Pancreas (tissue), 10 donors: Measurements from ENCODE around the gene INPP5A. TPM values are rescaled to one million over a fixed set of nuclear protein-coding genes. Genes with fewer than 3 reads are reported as not detected.

Experiments
- ATAC-seq, 4 donors: fragments of 200-7000 bp; cut with Tn5 transposase; one replicate each; pipeline versions ENCODE4 v1.8.0 to v1.9.1; 2020; ENCODE audit warnings: mild to moderate bottlenecking in 4 of 4, moderate library complexity in 4 of 4
- DNase-seq, 6 donors: peaks; one replicate each; pipeline ENCODE4 v3.0.0-alpha.2; 2020
- FAIRE-seq: peaks from 2 replicates; lab custom pipeline; 2012; peaks lifted over from hg19 to GRCh38; lab: Jason Lieb, UNC
- H3K27ac ChIP-seq, 4 donors: fragments of 200-600 bp; sonication (generic); 1 replicate in 3 of 4; 2 replicates in 1 of 4; pipeline versions ENCODE4 v1.5.0 to v1.8.0; 2020
- H3K27me3 ChIP-seq, 4 donors: fragments of 200-600 bp; one replicate each; pipeline ENCODE4 v1.8.0; 2021
- H3K36me3 ChIP-seq, 3 donors: fragments of 200-600 bp; sonication (generic) in 1 of 3; one replicate each; pipeline versions ENCODE4 v1.5.0 to v1.8.0; 2020 to 2021
- H3K4me1 ChIP-seq, 3 donors: fragments of 200-600 bp; one replicate each; pipeline ENCODE4 v1.8.0; 2021
- H3K4me3 ChIP-seq, 4 donors: fragments of 200-600 bp; sonication (generic) in 2 of 4; one replicate each; pipeline versions ENCODE4 v1.5.0 to v1.8.0; 2020 to 2021
- H3K9me3 ChIP-seq, 4 donors: fragments of 200-600 bp; one replicate each; pipeline ENCODE4 v1.8.0; 2021
- WGBS, 2 donors: extraction: QIAGEN DNeasy Blood & Tissue Kit; methylation state at CpG; one replicate each; pipeline ENCODE4 v1.1.7; 2013; 5-methylcytosine and 5-hydroxymethylcytosine counted together
- intact Hi-C, 3 donors: fragments of 100-400 bp; cut with DNase I; formaldehyde crosslinking; loops; one replicate each; pipeline versions ENCODE4 v1.11.1 to v1.14.2; 2022
- polyA plus RNA-seq, 2 donors: library from polyadenylated mRNA; stranded (reverse); fragments of 200-250 nt; gene quantifications; one replicate each; pipeline ENCODE4 v1.2.3, GENCODE V29; 2013
- total RNA-seq, 6 donors: library from RNA; stranded (reverse); fragmentation: NEBNext Ultra II Directional in 4 of 6; extraction: Animal tissue kit (Norgen Biotek cat#: 25700) in 4 of 6; gene quantifications; one replicate each; pipeline versions ENCODE4 v1.2.1 to v1.2.4, GENCODE V29; 2021 to 2023
- TF ChIP-seq, protein P1 (sequence below), 4 donors: fragments of 200-600 bp; sonication (generic) in 3 of 4; IDR thresholded peaks; one replicate each; pipeline versions ENCODE4 v1.5.0 to v1.8.0; 2021; ENCODE audit warnings: antibody characterized with exemption in 4 of 4
- donor health status: healthy with polysubstance abuse.
- donor health status: DM: no; HTN: no; CAD: no; lungs with moderate emphysema.
- donor health status: DM: no; HTN: no; CAD: no.
- donor health status: control.
- donor health status: control.
- donor health status: Bipolar disorder and iron deficiency.
- donor health status: DM: yes; HTN: yes; CAD: no.
- donor health status: DM: no; HTN: no; CAD: no.
- donor health status: DM: no; HTN: no; CAD: no.
- donor health status: DM: yes; HTN: yes; CAD: no.

INPP5A gene
- total and polyA plus RNA-seq, 8 donors = 5.9 to 15.6 (median 11.3) TPM

DNA sequence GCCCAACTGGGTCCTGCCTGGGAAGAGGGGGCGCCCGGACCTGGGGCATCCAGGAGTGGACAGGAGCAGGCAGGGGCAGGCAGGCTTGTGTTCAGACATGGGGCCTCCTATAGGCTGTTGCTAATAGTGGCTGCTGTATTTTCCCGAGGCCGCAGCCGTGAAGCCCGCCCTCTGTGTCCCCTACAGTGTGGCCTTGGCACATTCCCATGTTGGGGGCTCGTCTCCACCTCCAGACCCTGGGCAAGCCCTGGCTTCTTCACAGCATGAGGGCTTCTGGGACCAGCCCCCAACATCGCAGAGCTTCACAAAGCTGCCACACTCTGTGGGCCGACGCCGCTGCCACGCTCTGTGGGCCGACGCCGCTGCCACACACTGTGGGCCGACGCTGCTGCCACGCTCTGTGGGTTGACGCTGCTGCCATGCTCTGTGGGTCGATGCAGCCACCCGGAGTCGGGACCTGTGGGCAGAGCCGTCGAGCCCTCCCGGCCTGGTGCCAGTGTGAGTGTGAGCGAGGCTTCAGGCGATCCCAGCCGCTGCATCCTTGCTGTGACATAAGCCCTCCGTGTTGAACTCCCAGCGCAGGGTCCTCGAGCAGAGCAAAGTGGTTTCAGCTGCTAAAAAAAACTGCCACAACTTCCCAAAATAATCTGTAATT is 109.0 kb downstream of the INPP5A start:
- Histone ChIP-seq H3K36me3 (no peaks in the 10 kb centered on the region), H3K27me3 (no peaks in the 10 kb centered on the region), H3K27ac (no peak overlapping the region), H3K9me3 (no peaks in the 10 kb centered on the region), H3K4me3 (no peak overlapping the region), H3K4me1 (no peaks in the 10 kb centered on the region)
- TF ChIP-seq, protein P1, sequence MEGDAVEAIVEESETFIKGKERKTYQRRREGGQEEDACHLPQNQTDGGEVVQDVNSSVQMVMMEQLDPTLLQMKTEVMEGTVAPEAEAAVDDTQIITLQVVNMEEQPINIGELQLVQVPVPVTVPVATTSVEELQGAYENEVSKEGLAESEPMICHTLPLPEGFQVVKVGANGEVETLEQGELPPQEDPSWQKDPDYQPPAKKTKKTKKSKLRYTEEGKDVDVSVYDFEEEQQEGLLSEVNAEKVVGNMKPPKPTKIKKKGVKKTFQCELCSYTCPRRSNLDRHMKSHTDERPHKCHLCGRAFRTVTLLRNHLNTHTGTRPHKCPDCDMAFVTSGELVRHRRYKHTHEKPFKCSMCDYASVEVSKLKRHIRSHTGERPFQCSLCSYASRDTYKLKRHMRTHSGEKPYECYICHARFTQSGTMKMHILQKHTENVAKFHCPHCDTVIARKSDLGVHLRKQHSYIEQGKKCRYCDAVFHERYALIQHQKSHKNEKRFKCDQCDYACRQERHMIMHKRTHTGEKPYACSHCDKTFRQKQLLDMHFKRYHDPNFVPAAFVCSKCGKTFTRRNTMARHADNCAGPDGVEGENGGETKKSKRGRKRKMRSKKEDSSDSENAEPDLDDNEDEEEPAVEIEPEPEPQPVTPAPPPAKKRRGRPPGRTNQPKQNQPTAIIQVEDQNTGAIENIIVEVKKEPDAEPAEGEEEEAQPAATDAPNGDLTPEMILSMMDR (IDR thresholded peaks at IDR 0.05) = no peak
- 95 to 96% methylated on average over 31 of the region's 31 CpGs for WGBS, 2 donors
- intact Hi-C loops = loop anchor here in 2 of 3 donors (10.0 kb wide), 1 partner anchor 262 kb away; no protein-coding TSS in a partner anchor
- ATAC-seq = no peak
- no peak for FAIRE-seq
- peak in 1 of 6 donors; percentile 50 for DNase-seq

DNA sequence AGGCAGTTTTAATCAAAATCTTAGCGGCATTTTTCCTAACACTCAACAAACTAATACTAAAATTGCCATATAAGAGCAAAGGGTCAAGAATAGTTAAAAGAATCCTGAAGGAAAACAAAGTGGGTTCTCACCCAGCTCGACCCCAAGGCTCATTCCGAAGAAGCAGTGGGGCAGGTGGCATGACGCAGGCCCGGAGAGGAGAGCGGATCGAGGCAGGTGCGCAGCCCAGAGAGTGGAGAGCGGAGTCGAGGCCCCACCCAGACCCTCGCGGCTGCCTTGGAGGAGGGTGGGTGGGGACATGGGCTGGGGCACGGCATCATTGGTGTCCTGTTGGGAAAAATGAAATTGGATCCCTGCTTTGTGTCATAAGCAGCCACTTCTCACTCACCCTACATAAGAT is 109.8 kb downstream of the INPP5A start:
- no peak for ATAC-seq
- Histone ChIP-seq H3K36me3 (no peaks in the 10 kb centered on the region), H3K27ac (no peak overlapping the region), H3K4me1 (no peaks in the 10 kb centered on the region), H3K4me3 (no peak overlapping the region), H3K9me3 (no peaks in the 10 kb centered on the region), H3K27me3 (no peaks in the 10 kb centered on the region)
- intact Hi-C loops = loop anchor here in 2 of 3 donors (10.0 kb wide), 1 partner anchor 263 kb away; no protein-coding TSS in a partner anchor
- WGBS, 2 donors = 90 to 92% methylated on average over 13 of the region's 13 CpGs
- FAIRE-seq = no peak
- peak in 1 of 6 donors; percentile 28 for DNase-seq
- TF ChIP-seq, protein P1 (IDR thresholded peaks at IDR 0.05) = no peak

GRCh38 chr10:132648072-132648850 is 110.7 kb downstream of the INPP5A start:
- intact Hi-C loops = loop anchor here in 2 of 3 donors (10.0 kb wide), 1 partner anchor 263 kb away; no protein-coding TSS in a partner anchor
- FAIRE-seq = no peak
- Histone ChIP-seq H3K27ac (no peak overlapping the region), H3K9me3 (no peaks in the 10 kb centered on the region), H3K4me1 (no peaks in the 10 kb centered on the region), H3K4me3 (no peak overlapping the region), H3K36me3 (no peaks in the 10 kb centered on the region), H3K27me3 (no peaks in the 10 kb centered on the region)
- no peak for ATAC-seq
- 89 to 90% methylated on average over 26 of the region's 26 CpGs for WGBS, 2 donors
- TF ChIP-seq, protein P1 (IDR thresholded peaks at IDR 0.05) = no peak
- peak in 1 of 6 donors; percentile 35 for DNase-seq

DNA sequence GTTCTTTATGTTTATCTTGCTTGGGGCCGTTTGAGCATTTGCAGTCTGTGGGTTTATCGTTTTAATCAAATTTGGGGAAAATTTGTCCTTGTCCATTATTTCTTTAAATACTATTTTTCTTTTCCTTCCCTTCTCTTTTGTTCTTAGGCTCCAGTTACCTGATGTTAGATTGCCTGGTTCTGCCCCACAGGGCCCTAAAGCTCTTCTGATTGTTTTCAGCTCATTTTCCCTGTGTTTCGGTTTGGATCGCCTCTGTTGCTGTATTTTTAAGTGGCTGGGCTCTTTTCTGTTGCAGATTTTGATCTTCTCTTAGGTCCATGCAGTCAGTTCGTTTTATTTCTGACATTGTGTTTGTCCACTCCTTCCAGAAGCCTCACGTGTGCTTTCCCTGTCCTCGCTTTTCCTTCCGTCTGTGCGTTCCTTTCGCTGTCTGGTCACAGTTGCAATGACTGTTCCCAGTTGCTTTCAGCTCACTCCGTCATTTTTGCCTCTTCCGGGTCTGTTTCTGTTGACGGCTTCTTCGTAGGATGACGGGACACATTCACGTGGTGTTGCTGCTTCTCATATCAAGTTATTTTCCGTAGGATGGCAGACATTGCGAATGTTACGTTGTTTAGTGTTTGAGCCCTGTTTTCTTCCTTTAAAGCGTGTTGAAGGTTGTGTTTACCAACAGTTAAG is 111.4 kb downstream of the INPP5A start:
- ATAC-seq (no peak), FAIRE-seq (no peak), DNase-seq (no peak)
- TF ChIP-seq, protein P1 (IDR thresholded peaks at IDR 0.05) = no peak
- Histone ChIP-seq H3K27ac (no peak overlapping the region), H3K4me3 (no peak overlapping the region), H3K4me1 (no peaks in the 10 kb centered on the region), H3K36me3 (no peaks in the 10 kb centered on the region), H3K9me3 (no peaks in the 10 kb centered on the region), H3K27me3 (no peaks in the 10 kb centered on the region)
- 91% methylated on average over 20 of the region's 20 CpGs for WGBS, 2 donors
- intact Hi-C loops = loop anchor here in 2 of 3 donors (10.0 kb wide), 1 partner anchor 264 kb away; no protein-coding TSS in a partner anchor
